IMR-90 (cell line): ENCODE measurements around the gene ACOX3. TPM values are rescaled to one million over a fixed set of nuclear protein-coding genes. Genes with fewer than 3 reads are reported as not detected.

ENCODE experiments used
- ATAC-seq: fragments of 200-7000 bp; cut with Tn5 transposase; 2 replicates; pipeline ENCODE4 v1.9.1; 2020; ENCODE audit warnings: low read depth, mild to moderate bottlenecking, moderate library complexity
- BruUV-seq: library from RNA; stranded (reverse); fragments of 400-500 nt; replicated peaks from 2 replicates; lab custom pipeline; 2021; lab: Mats Ljungman, UMichigan
- CTCF ChIA-PET: fragments of 300-600 bp; formaldehyde crosslinking; extraction: SDS; loops from one replicate; lab custom pipeline; 2021; ENCODE audit warnings: antibody characterized with exemption; lab: Yijun Ruan, JAX
- POLR2A ChIA-PET: fragments of 300-600 bp; sonication (Branson Sonifier 250); formaldehyde crosslinking; loops from one replicate; lab custom pipeline; 2022; ENCODE audit warnings: antibody characterized with exemption; ENCODE audit not compliant: unreplicated experiment; lab: Charles Lee
- DNase-seq: peaks from one replicate; pipeline ENCODE4 v3.0.0; 2013
- H2AFZ ChIP-seq: replicated peaks from 2 replicates; pipeline ENCODE3; 2013; ENCODE audit warnings: low read length, mild to moderate bottlenecking; ENCODE audit not compliant: poor library complexity
- H2AK5ac ChIP-seq: 2 replicates; pipeline ENCODE4 v1.6.1; 2013; ENCODE audit warnings: low read depth, low read length, inconsistent platforms
- H2AK9ac ChIP-seq: replicated peaks from 2 replicates; pipeline ENCODE3; 2013; ENCODE audit warnings: mild to moderate bottlenecking, low read depth, low read length, moderate library complexity; ENCODE audit not compliant: poor library complexity
- H2BK120ac ChIP-seq: 2 replicates; pipeline ENCODE4 v1.6.1; 2013; ENCODE audit warnings: low read depth, low read length, inconsistent platforms
- H2BK15ac ChIP-seq: 3 replicates; pipeline ENCODE4 v1.6.1; 2013; ENCODE audit warnings: low read depth, low read length, inconsistent platforms
- H2BK20ac ChIP-seq: 2 replicates; pipeline ENCODE4 v1.6.1; 2013; ENCODE audit warnings: low read depth, mild to moderate bottlenecking, inconsistent platforms, low read length, moderate library complexity
- H2BK5ac ChIP-seq: 2 replicates; pipeline ENCODE4 v1.6.1; 2013; ENCODE audit warnings: mild to moderate bottlenecking, low read depth, low read length, inconsistent platforms; ENCODE audit not compliant: poor library complexity, severe bottlenecking
- H3K14ac ChIP-seq: replicated peaks from 2 replicates; pipeline ENCODE4 v1.6.1; 2013; ENCODE audit warnings: low read depth, low read length, inconsistent platforms
- H3K18ac ChIP-seq: 2 replicates; pipeline ENCODE4 v1.6.1; 2013; ENCODE audit warnings: low read depth, low read length, control low read depth
- H3K23ac ChIP-seq: 2 replicates; pipeline ENCODE4 v1.6.1; 2013; ENCODE audit warnings: low read depth, low read length, inconsistent platforms
- H3K27ac ChIP-seq: 2 replicates; pipeline ENCODE4 v1.5.1; 2013; ENCODE audit warnings: mild to moderate bottlenecking, control low read depth, low read length; ENCODE audit not compliant: insufficient read depth
- H3K27me3 ChIP-seq: 2 replicates; pipeline ENCODE4 v1.6.1; 2013; ENCODE audit warnings: low read length; ENCODE audit not compliant: control insufficient read depth, insufficient read depth
- H3K36me3 ChIP-seq: 2 replicates; pipeline ENCODE4 v1.6.1; 2013; ENCODE audit warnings: low read length, mixed read lengths; ENCODE audit not compliant: control insufficient read depth, insufficient read depth
- H3K4ac ChIP-seq: 2 replicates; pipeline ENCODE4 v1.6.1; 2013; ENCODE audit warnings: low read depth, low read length, inconsistent platforms
- H3K4me1 ChIP-seq: 2 replicates; pipeline ENCODE4 v1.6.1; 2013; ENCODE audit warnings: low read length, mixed read lengths; ENCODE audit not compliant: control insufficient read depth, insufficient read depth
- H3K4me2 ChIP-seq: 2 replicates; pipeline ENCODE4 v1.6.1; 2013; ENCODE audit warnings: low read depth, mild to moderate bottlenecking, control low read depth, low read length, moderate library complexity
- H3K4me3 ChIP-seq: 2 replicates; pipeline ENCODE4 v1.5.1; 2013; ENCODE audit warnings: low read depth, mild to moderate bottlenecking, control low read depth, low read length, moderate library complexity; ENCODE audit not compliant: insufficient read depth
- H3K56ac ChIP-seq: 2 replicates; pipeline ENCODE4 v1.6.1; 2013; ENCODE audit warnings: low read length, inconsistent platforms; ENCODE audit not compliant: insufficient read depth; ENCODE audit errors: extremely low read depth
- H3K79me1 ChIP-seq, 2 experiments: 2 replicates each; pipeline ENCODE4 v1.6.1; 2013; ENCODE audit warnings: low read length in 2 of 2, inconsistent platforms in 1 of 2, low read depth in 1 of 2
- H3K9ac ChIP-seq: 2 replicates; pipeline ENCODE4 v1.6.1; 2013; ENCODE audit warnings: low read depth, low read length, control low read depth
- H3K9me1 ChIP-seq: 2 replicates; pipeline ENCODE4 v1.6.1; 2013; ENCODE audit warnings: low read length, inconsistent platforms; ENCODE audit not compliant: insufficient read depth
- H3K9me3 ChIP-seq: 2 replicates; pipeline ENCODE4 v1.6.1; 2013; ENCODE audit warnings: low read length; ENCODE audit not compliant: control insufficient read depth, insufficient read depth
- H4K20me1 ChIP-seq: 2 replicates; pipeline ENCODE4 v1.6.1; 2013; ENCODE audit warnings: low read length, inconsistent platforms; ENCODE audit not compliant: insufficient read depth
- H4K5ac ChIP-seq: 2 replicates; pipeline ENCODE4 v1.6.1; 2013; ENCODE audit warnings: mild to moderate bottlenecking, low read depth, low read length, control low read depth
- H4K8ac ChIP-seq, 2 experiments: 2 replicates each; pipeline ENCODE4 v1.6.1; 2013; ENCODE audit warnings: low read depth in 2 of 2, low read length in 2 of 2, control low read depth in 1 of 2, inconsistent platforms in 1 of 2
- H4K91ac ChIP-seq: 2 replicates; pipeline ENCODE4 v1.6.1; 2013; ENCODE audit warnings: low read depth, low read length, inconsistent platforms; ENCODE audit not compliant: insufficient read depth
- BHLHE40 ChIP-seq: fragments of 150-350 bp; IDR thresholded peaks from 2 replicates; pipeline ENCODE4 v1.6.1; 2016; ENCODE audit warnings: mild to moderate bottlenecking, low read depth, low read length
- CEBPB ChIP-seq: IDR thresholded peaks from 2 replicates; pipeline ENCODE4 v1.6.1; 2012; ENCODE audit warnings: low read depth, low read length, improper control_type of control experiment
- CHD1 ChIP-seq: IDR thresholded peaks from 2 replicates; pipeline ENCODE4 v1.6.1; 2012; ENCODE audit warnings: low read depth, low read length, improper control_type of control experiment
- FOS ChIP-seq: fragments of 150-350 bp; IDR thresholded peaks from 2 replicates; pipeline ENCODE4 v1.6.1; 2016; ENCODE audit warnings: low read depth, low read length
- MAFK ChIP-seq: IDR thresholded peaks from 2 replicates; pipeline ENCODE4 v1.6.1; 2012; ENCODE audit warnings: low read depth, low read length, improper control_type of control experiment
- MAZ ChIP-seq: IDR thresholded peaks from 2 replicates; pipeline ENCODE4 v1.6.1; 2012; ENCODE audit warnings: low read depth, mild to moderate bottlenecking, low read length, improper control_type of control experiment, moderate library complexity, borderline replicate concordance
- MXI1 ChIP-seq: IDR thresholded peaks from 2 replicates; pipeline ENCODE4 v1.6.1; 2012; ENCODE audit warnings: low read depth, mild to moderate bottlenecking, low read length, moderate library complexity, borderline replicate concordance
- NFE2L2 ChIP-seq: fragments of 150-350 bp; IDR thresholded peaks from 2 replicates; pipeline ENCODE4 v1.6.1; 2016; ENCODE audit warnings: low read depth, mild to moderate bottlenecking, low read length
- RAD21 ChIP-seq: IDR thresholded peaks from 2 replicates; pipeline ENCODE4 v1.6.1; 2012; ENCODE audit warnings: low read length, improper control_type of control experiment
- RCOR1 ChIP-seq: IDR thresholded peaks from 2 replicates; pipeline ENCODE4 v1.6.1; 2012; ENCODE audit warnings: mild to moderate bottlenecking, low read length, improper control_type of control experiment; ENCODE audit not compliant: insufficient replicate concordance
- RFX5 ChIP-seq: IDR thresholded peaks from 2 replicates; pipeline ENCODE4 v1.8.0; 2012; ENCODE audit warnings: low read depth, mild to moderate bottlenecking, low read length, moderate library complexity
- SMC3 ChIP-seq: fragments of 150-350 bp; IDR thresholded peaks from 2 replicates; pipeline ENCODE4 v1.6.1; 2016; ENCODE audit warnings: low read depth, mild to moderate bottlenecking, antibody characterized with exemption, low read length, moderate library complexity
- WGBS, 2 experiments: methylation state at CpG; one replicate each; pipeline versions ENCODE4 v1.1.5 to v1.1.7; 2013; ENCODE audit warnings: missing lambda C conversion rate in 2 of 2; ENCODE audit not compliant: insufficient read length in 1 of 2; ENCODE audit errors: extremely low coverage in 2 of 2; 5-methylcytosine and 5-hydroxymethylcytosine counted together
- dilution Hi-C: fragments of 300-500 bp; cut with HindIII; formaldehyde crosslinking; loops from one replicate; pipeline ENCODE4 v1.14.3; 2018; ENCODE audit warnings: low sequenced_read_pairs; ENCODE audit not compliant: unreplicated experiment
- in situ Hi-C: fragments of 300-500 bp; cut with MboI; formaldehyde crosslinking; loops from 3 replicates; pipeline ENCODE4 v1.14.3; 2019; ENCODE audit warnings: low sequenced_read_pairs, inconsistent platforms, mixed read lengths
- intact Hi-C: fragments of 100-400 bp; cut with micrococcal nuclease; formaldehyde crosslinking; loops from 2 replicates; pipeline ENCODE4 v1.10.0; 2022
- polyA plus RNA-seq, 3 experiments: library from polyadenylated mRNA; depleted of rRNA; stranded (reverse); fragments of >200 nt; gene quantifications; 2 replicates each; pipeline ENCODE4 v1.2.3, GENCODE V29; 2012; ENCODE audit warnings: low replicate concordance in 1 of 3
- total RNA-seq: library from RNA; depleted of rRNA; stranded (reverse); fragments of >200 nt; gene quantifications from 2 replicates; pipeline ENCODE4 v1.2.3, GENCODE V29; 2012
- TF ChIP-seq, protein P1 (sequence below): fragments of 150-350 bp; IDR thresholded peaks from 2 replicates; pipeline ENCODE4 v1.6.1; 2017; ENCODE audit warnings: mild to moderate bottlenecking, antibody characterized with exemption, low read length, low read depth
- TF ChIP-seq, protein P2 (sequence below): conservative IDR thresholded peaks from 2 replicates; pipeline ENCODE4 v1.5.1; 2012; ENCODE audit warnings: mild to moderate bottlenecking, low read depth, low read length, improper control_type of control experiment

The ACOX3 gene
- total and polyA plus RNA-seq, 2 of the 4 experiments (the other 2 are of a cell fraction): 15.2 to 25.8 TPM

DNA sequence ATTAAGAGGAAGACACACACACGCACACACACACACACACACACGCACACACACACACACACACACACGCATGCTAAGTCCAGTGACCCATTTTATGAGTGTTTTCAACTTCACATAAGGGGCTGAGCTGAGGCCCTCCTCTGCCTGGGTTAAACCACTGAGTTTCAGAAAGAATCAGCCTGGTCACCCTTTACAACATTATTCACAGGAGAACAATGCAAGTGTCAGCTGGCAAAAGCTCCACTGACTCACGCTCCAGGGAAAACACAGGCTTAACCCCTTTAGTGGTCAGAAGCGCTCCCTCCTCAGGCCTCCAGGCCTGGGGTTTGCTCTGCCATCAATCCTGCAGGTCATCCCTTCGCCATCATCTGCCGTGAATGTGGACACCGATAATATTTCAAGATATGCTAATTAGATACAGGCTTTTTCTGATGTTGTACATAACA lies 46.9 kb downstream of the ACOX3 start:
- H4K8ac ChIP-seq: no peak overlapping the region
- TF ChIP-seq RFX5: no peak
- no peak for TF ChIP-seq MXI1
- peak; percentile 44; the same call in 1 of the 2 replicates for TF ChIP-seq RAD21
- TF ChIP-seq BHLHE40: peak; percentile 74; the same call in 1 of the 2 replicates
- TF ChIP-seq, protein P1, sequence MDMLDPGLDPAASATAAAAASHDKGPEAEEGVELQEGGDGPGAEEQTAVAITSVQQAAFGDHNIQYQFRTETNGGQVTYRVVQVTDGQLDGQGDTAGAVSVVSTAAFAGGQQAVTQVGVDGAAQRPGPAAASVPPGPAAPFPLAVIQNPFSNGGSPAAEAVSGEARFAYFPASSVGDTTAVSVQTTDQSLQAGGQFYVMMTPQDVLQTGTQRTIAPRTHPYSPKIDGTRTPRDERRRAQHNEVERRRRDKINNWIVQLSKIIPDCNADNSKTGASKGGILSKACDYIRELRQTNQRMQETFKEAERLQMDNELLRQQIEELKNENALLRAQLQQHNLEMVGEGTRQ: peak; percentile 28; the same call in 1 of the 2 replicates
- TF ChIP-seq CEBPB: no peak
- peak; percentile 17; the same call in 1 of the 2 replicates for TF ChIP-seq SMC3
- TF ChIP-seq NFE2L2: peak; percentile 62; the same call in 1 of the 2 replicates
- TF ChIP-seq FOS: peak; percentile 85
- TF ChIP-seq, protein P2, sequence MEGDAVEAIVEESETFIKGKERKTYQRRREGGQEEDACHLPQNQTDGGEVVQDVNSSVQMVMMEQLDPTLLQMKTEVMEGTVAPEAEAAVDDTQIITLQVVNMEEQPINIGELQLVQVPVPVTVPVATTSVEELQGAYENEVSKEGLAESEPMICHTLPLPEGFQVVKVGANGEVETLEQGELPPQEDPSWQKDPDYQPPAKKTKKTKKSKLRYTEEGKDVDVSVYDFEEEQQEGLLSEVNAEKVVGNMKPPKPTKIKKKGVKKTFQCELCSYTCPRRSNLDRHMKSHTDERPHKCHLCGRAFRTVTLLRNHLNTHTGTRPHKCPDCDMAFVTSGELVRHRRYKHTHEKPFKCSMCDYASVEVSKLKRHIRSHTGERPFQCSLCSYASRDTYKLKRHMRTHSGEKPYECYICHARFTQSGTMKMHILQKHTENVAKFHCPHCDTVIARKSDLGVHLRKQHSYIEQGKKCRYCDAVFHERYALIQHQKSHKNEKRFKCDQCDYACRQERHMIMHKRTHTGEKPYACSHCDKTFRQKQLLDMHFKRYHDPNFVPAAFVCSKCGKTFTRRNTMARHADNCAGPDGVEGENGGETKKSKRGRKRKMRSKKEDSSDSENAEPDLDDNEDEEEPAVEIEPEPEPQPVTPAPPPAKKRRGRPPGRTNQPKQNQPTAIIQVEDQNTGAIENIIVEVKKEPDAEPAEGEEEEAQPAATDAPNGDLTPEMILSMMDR: peak; percentile 35
- TF ChIP-seq CHD1: no peak
- TF ChIP-seq RCOR1: peak; percentile 81
- peak; percentile 22; the same call in 1 of the 2 replicates for TF ChIP-seq MAFK
- TF ChIP-seq MAZ: peak; percentile 23; the same call in 1 of the 2 replicates

More for the DNA sequence above, 46.9 kb downstream of the ACOX3 start:
- no peak overlapping the region for H3K23ac ChIP-seq
- no peak overlapping the region; the same call in 2 of the 3 replicates for H2BK15ac ChIP-seq
- no peak overlapping the region for H3K18ac ChIP-seq
- BruUV-seq: no TSS peak
- in situ Hi-C loops: no loop called here
- H3K27ac ChIP-seq: peak overlapping the region; percentile 42; the same call in 1 of the 2 replicates
- H3K79me1 ChIP-seq: no peaks in the 10 kb centered on the region; a peak in 1 of 4 replicates
- no peak overlapping the region for H3K4ac ChIP-seq
- no peak overlapping the region for H3K14ac ChIP-seq
- CTCF ChIA-PET: interaction anchor here (0.5 to 2.1 kb wide), 4 partner anchors 9 to 217 kb away, joined by 3 to 8 read pairs (median 6); no protein-coding TSS in a partner anchor
- H2BK20ac ChIP-seq: 0 out of 2 replicates have a peak overlapping the region, but pooled peaks have one; percentile 8
- no peak overlapping the region for H3K9ac ChIP-seq
- no peak overlapping the region for H2AK5ac ChIP-seq
- H2BK120ac ChIP-seq: peak overlapping the region; percentile 17; the same call in 1 of the 2 replicates
- dilution Hi-C loops: no loop called here
- no peak overlapping the region for H4K91ac ChIP-seq
- no peak overlapping the region for H2AK9ac ChIP-seq
- DNase-seq (peak; percentile 97), ATAC-seq (peak; percentile 95)
- no peak overlapping the region for H3K4me3 ChIP-seq
- no peaks in the 10 kb centered on the region for H3K27me3 ChIP-seq
- no peak overlapping the region for H4K5ac ChIP-seq
- peaks cover 23% of the 10 kb centered on the region for H3K36me3 ChIP-seq
- H2AFZ ChIP-seq: no peak overlapping the region
- peaks cover 17% of the 10 kb centered on the region for H4K20me1 ChIP-seq
- H3K9me3 ChIP-seq: no peaks in the 10 kb centered on the region
- POLR2A ChIA-PET: no interaction called here
- no peak overlapping the region for H3K56ac ChIP-seq
- H3K9me1 ChIP-seq: peaks cover 15% of the 10 kb centered on the region; the same call in 1 of the 2 replicates
- H3K4me1 ChIP-seq: peaks cover 22% of the 10 kb centered on the region
- intact Hi-C loops: loop anchor here (1.0 to 2.0 kb wide), 2 partner anchors 39 to 115 kb away; no protein-coding TSS in a partner anchor
- no peak overlapping the region for H2BK5ac ChIP-seq
- WGBS, 2 experiments: no CpG with 5 or more reads among the region's 8 CpGs
- peak overlapping the region; percentile 56 for H3K4me2 ChIP-seq
